Measurements from ENCODE around the gene C2CD4A.

The C2CD4A gene

GRCh38 chr15:62060113-62060895 lies 6.5 kb upstream of the C2CD4A start, which contains the start of gene VPS13C:
TSS of gene VPS13C (minus strand) at chr15:62060447. CDS start at chr15:62060374, 73 bp downstream.
- peak; percentile 10 to 58 for DNase-seq

- DNase-seq, result no peak
Observed at GRCh38 chr15:62060896-62061280, 5.9 kb upstream of the C2CD4A start.

- DNase-seq, result no peak
Observed at GRCh38 chr15:62063825-62064635, 2.7 kb upstream of the C2CD4A start.

GRCh38 chr15:62067448-62068044 lies 769 bp downstream of the C2CD4A start:
- DNase-seq, result no peak

- no peak for DNase-seq
Observed at GRCh38 chr15:62068071-62068809, 1.5 kb downstream of the C2CD4A start.

- no peak for DNase-seq
Observed at GRCh38 chr15:62068810-62069167, 2.0 kb downstream of the C2CD4A start.

- no peak for DNase-seq
Observed at GRCh38 chr15:62069551-62069950, 2.8 kb downstream of the C2CD4A start.

GRCh38 chr15:62071711-62072308 lies 5.0 kb downstream of the C2CD4A start:
- peak in 1 of 2 experiments; percentile 11 for DNase-seq

- DNase-seq, result no peak
Observed at GRCh38 chr15:62075595-62076277, 9.0 kb downstream of the C2CD4A start.

GRCh38 chr15:62079594-62079993 lies 12.8 kb downstream of the C2CD4A start:
- no peak for DNase-seq

- no peak for DNase-seq
Observed at GRCh38 chr15:62083194-62084154, 16.7 kb downstream of the C2CD4A start.

- no peak for DNase-seq
Observed at GRCh38 chr15:62085740-62086139, 19.0 kb downstream of the C2CD4A start.

- DNase-seq, result no peak
Observed at GRCh38 chr15:62087671-62088352, 21.0 kb downstream of the C2CD4A start.

GRCh38 chr15:62088353-62088693 lies 21.5 kb downstream of the C2CD4A start:
- no peak for DNase-seq

GRCh38 chr15:62089616-62090015 lies 22.8 kb downstream of the C2CD4A start:
- no peak for DNase-seq

GRCh38 chr15:62090988-62091387 lies 24.2 kb downstream of the C2CD4A start:
- DNase-seq, result no peak

GRCh38 chr15:62093809-62094208 lies 27.0 kb downstream of the C2CD4A start:
- DNase-seq, result no peak

- DNase-seq, result no peak
Observed at GRCh38 chr15:62094388-62094787, 27.6 kb downstream of the C2CD4A start.

- DNase-seq, result no peak
Observed at GRCh38 chr15:62099094-62099601, 32.4 kb downstream of the C2CD4A start.

GRCh38 chr15:62103431-62103830 lies 36.7 kb downstream of the C2CD4A start:
- no peak for DNase-seq
